ENCODE data around the gene VGLL2.

The VGLL2 gene

GRCh38 chr6:117275711-117276110, 10.4 kb downstream of the VGLL2 start:
- no peak for FAIRE-seq
- no peak for DNase-seq (ENCODE audit: insufficient read length, low spot score)
- TF ChIP-seq POLR2AphosphoS5 (IDR thresholded peaks at IDR 0.05; ENCODE audit: low read depth, low read length) (no peak), PAX5 (IDR thresholded peaks at IDR 0.05; ENCODE audit: insufficient read depth, low read length, severe bottlenecking) (no peak), POU2F2 (IDR thresholded peaks at IDR 0.05; ENCODE audit: low read depth, low read length) (no peak), TAF1 (IDR thresholded peaks at IDR 0.05; ENCODE audit: low read depth, low read length) (no peak), POLR2A (IDR thresholded peaks at IDR 0.05; ENCODE audit: low read depth, low read length) (no peak), SPI1 (IDR thresholded peaks at IDR 0.05; ENCODE audit: low read depth, low read length) (no peak)

GRCh38 chr6:117276778-117277316, 11.5 kb downstream of the VGLL2 start:
- no peak for DNase-seq (ENCODE audit: insufficient read length, low spot score)
- no peak for FAIRE-seq
- TF ChIP-seq TAF1 (IDR thresholded peaks at IDR 0.05; ENCODE audit: low read depth, low read length), result no peak
- no peak for TF ChIP-seq SPI1 (IDR thresholded peaks at IDR 0.05; ENCODE audit: low read depth, low read length)
- TF ChIP-seq POLR2A (IDR thresholded peaks at IDR 0.05; ENCODE audit: low read depth, low read length), result no peak
- no peak for TF ChIP-seq POLR2AphosphoS5 (IDR thresholded peaks at IDR 0.05; ENCODE audit: low read depth, low read length)
- TF ChIP-seq PAX5 (IDR thresholded peaks at IDR 0.05; ENCODE audit: insufficient read depth, low read length, severe bottlenecking), result no peak
- no peak for TF ChIP-seq POU2F2 (IDR thresholded peaks at IDR 0.05; ENCODE audit: low read depth, low read length)

GRCh38 chr6:117280922-117281321, 15.6 kb downstream of the VGLL2 start:
- DNase-seq (ENCODE audit: insufficient read length, low spot score) (no peak), FAIRE-seq (no peak)
- TF ChIP-seq POU2F2 (IDR thresholded peaks at IDR 0.05; ENCODE audit: low read depth, low read length), result no peak
- no peak for TF ChIP-seq PAX5 (IDR thresholded peaks at IDR 0.05; ENCODE audit: insufficient read depth, low read length, severe bottlenecking)
- TF ChIP-seq POLR2AphosphoS5 (IDR thresholded peaks at IDR 0.05; ENCODE audit: low read depth, low read length), result no peak
- TF ChIP-seq TAF1 (IDR thresholded peaks at IDR 0.05; ENCODE audit: low read depth, low read length), result no peak

- FAIRE-seq (no peak), DNase-seq (ENCODE audit: insufficient read length, low spot score) (no peak)
- TF ChIP-seq POLR2A (IDR thresholded peaks at IDR 0.05; ENCODE audit: low read depth, low read length) (no peak), POU2F2 (IDR thresholded peaks at IDR 0.05; ENCODE audit: low read depth, low read length) (no peak), TAF1 (IDR thresholded peaks at IDR 0.05; ENCODE audit: low read depth, low read length) (no peak), POLR2AphosphoS5 (IDR thresholded peaks at IDR 0.05; ENCODE audit: low read depth, low read length) (no peak), SPI1 (IDR thresholded peaks at IDR 0.05; ENCODE audit: low read depth, low read length) (no peak), PAX5 (IDR thresholded peaks at IDR 0.05; ENCODE audit: insufficient read depth, low read length, severe bottlenecking) (no peak)
Observed at GRCh38 chr6:117288083-117288715, 22.8 kb downstream of the VGLL2 start.

- DNase-seq (ENCODE audit: insufficient read length, low spot score), result no peak
- FAIRE-seq, result no peak
- no peak for TF ChIP-seq SPI1 (IDR thresholded peaks at IDR 0.05; ENCODE audit: low read depth, low read length)
- TF ChIP-seq POU2F2 (IDR thresholded peaks at IDR 0.05; ENCODE audit: low read depth, low read length), result no peak
- no peak for TF ChIP-seq POLR2AphosphoS5 (IDR thresholded peaks at IDR 0.05; ENCODE audit: low read depth, low read length)
- TF ChIP-seq PAX5 (IDR thresholded peaks at IDR 0.05; ENCODE audit: insufficient read depth, low read length, severe bottlenecking), result no peak
- no peak for TF ChIP-seq TAF1 (IDR thresholded peaks at IDR 0.05; ENCODE audit: low read depth, low read length)
- no peak for TF ChIP-seq POLR2A (IDR thresholded peaks at IDR 0.05; ENCODE audit: low read depth, low read length)
Observed at GRCh38 chr6:117290173-117290846, 25.0 kb downstream of the VGLL2 start.

- no peak for DNase-seq (ENCODE audit: insufficient read length, low spot score)
- TF ChIP-seq TAF1 (IDR thresholded peaks at IDR 0.05; ENCODE audit: low read depth, low read length), result no peak
- FAIRE-seq, result no peak
Observed at GRCh38 chr6:117298941-117299340, 33.6 kb downstream of the VGLL2 start.

- TF ChIP-seq SPI1 (IDR thresholded peaks at IDR 0.05; ENCODE audit: low read depth, low read length), result no peak
- TF ChIP-seq PAX5 (IDR thresholded peaks at IDR 0.05; ENCODE audit: insufficient read depth, low read length, severe bottlenecking), result no peak
- TF ChIP-seq POLR2A (IDR thresholded peaks at IDR 0.05; ENCODE audit: low read depth, low read length), result no peak
- TF ChIP-seq TAF1 (IDR thresholded peaks at IDR 0.05; ENCODE audit: low read depth, low read length), result no peak
- no peak for TF ChIP-seq POLR2AphosphoS5 (IDR thresholded peaks at IDR 0.05; ENCODE audit: low read depth, low read length)
- no peak for TF ChIP-seq POU2F2 (IDR thresholded peaks at IDR 0.05; ENCODE audit: low read depth, low read length)
- no peak for FAIRE-seq
Observed at GRCh38 chr6:117303323-117303722, 38.0 kb downstream of the VGLL2 start.

GRCh38 chr6:117304446-117304845, 39.1 kb downstream of the VGLL2 start:
- DNase-seq (ENCODE audit: insufficient read length, low spot score) (no peak), FAIRE-seq (no peak)
- no peak for TF ChIP-seq POU2F2 (IDR thresholded peaks at IDR 0.05; ENCODE audit: low read depth, low read length)
- TF ChIP-seq TAF1 (IDR thresholded peaks at IDR 0.05; ENCODE audit: low read depth, low read length), result no peak
- no peak for TF ChIP-seq POLR2A (IDR thresholded peaks at IDR 0.05; ENCODE audit: low read depth, low read length)

More at GRCh38 chr6:117303323-117303722, 38.0 kb downstream of the VGLL2 start:
- no peak for DNase-seq (ENCODE audit: insufficient read length, low spot score)

GRCh38 chr6:117306227-117306790, 41.0 kb downstream of the VGLL2 start:
- DNase-seq (ENCODE audit: insufficient read length, low spot score) (no peak), FAIRE-seq (no peak)
- TF ChIP-seq POU2F2 (IDR thresholded peaks at IDR 0.05; ENCODE audit: low read depth, low read length), result no peak
- TF ChIP-seq TAF1 (IDR thresholded peaks at IDR 0.05; ENCODE audit: low read depth, low read length), result no peak
- no peak for TF ChIP-seq SPI1 (IDR thresholded peaks at IDR 0.05; ENCODE audit: low read depth, low read length)

GRCh38 chr6:117307655-117308054, 42.3 kb downstream of the VGLL2 start:
- TF ChIP-seq POLR2AphosphoS5 (IDR thresholded peaks at IDR 0.05; ENCODE audit: low read depth, low read length) (no peak), TAF1 (IDR thresholded peaks at IDR 0.05; ENCODE audit: low read depth, low read length) (no peak), POLR2A (IDR thresholded peaks at IDR 0.05; ENCODE audit: low read depth, low read length) (no peak)
- FAIRE-seq, result no peak
- no peak for DNase-seq (ENCODE audit: insufficient read length, low spot score)
